ENCODE results near the gene NEDD4L. TPM values are rescaled to one million over a fixed set of nuclear protein-coding genes. Genes with fewer than 3 reads are reported as not detected.

Gene NEDD4L
- total and polyA plus RNA-seq, 7 donors, result 52.0 to 104 (median 57.4) TPM

DNA sequence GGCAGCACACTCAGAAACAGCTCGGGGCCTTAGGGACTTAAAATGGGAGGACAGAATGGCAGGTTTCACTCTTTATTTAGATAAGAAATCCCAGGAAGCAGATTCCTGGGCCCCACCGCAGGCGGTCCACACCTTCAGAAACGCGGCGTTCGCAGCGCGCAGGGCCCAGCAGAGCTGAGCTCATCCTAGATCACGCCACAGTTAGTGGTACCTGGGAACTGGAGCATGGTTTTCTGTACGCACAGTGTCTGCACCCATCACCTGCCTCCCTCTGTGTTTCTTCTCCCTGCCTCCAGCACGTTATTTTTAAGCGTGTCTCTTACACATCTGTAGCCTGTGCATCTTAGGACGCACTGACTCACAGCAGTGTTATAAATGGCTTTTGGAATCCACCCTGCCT lies 342.8 kb downstream of the NEDD4L start:
- H3K36me3 ChIP-seq, result peaks cover 0 to 69% (median 19%) of the 10 kb centered on the region in 4 donors
- H3K9me3 ChIP-seq, result no peaks in the 10 kb centered on the region
- no peaks in the 10 kb centered on the region for H3K27me3 ChIP-seq
- intact Hi-C loops (cut with DNase I), result no loop called here
- H3K4me1 ChIP-seq, result peaks cover 0 to 25% (median 19%) of the 10 kb centered on the region in 4 donors
- no peak overlapping the region for H3K27ac ChIP-seq
- TF ChIP-seq, protein P1, sequence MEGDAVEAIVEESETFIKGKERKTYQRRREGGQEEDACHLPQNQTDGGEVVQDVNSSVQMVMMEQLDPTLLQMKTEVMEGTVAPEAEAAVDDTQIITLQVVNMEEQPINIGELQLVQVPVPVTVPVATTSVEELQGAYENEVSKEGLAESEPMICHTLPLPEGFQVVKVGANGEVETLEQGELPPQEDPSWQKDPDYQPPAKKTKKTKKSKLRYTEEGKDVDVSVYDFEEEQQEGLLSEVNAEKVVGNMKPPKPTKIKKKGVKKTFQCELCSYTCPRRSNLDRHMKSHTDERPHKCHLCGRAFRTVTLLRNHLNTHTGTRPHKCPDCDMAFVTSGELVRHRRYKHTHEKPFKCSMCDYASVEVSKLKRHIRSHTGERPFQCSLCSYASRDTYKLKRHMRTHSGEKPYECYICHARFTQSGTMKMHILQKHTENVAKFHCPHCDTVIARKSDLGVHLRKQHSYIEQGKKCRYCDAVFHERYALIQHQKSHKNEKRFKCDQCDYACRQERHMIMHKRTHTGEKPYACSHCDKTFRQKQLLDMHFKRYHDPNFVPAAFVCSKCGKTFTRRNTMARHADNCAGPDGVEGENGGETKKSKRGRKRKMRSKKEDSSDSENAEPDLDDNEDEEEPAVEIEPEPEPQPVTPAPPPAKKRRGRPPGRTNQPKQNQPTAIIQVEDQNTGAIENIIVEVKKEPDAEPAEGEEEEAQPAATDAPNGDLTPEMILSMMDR (IDR thresholded peaks at IDR 0.05), result no peak
- TF ChIP-seq POLR2A (IDR thresholded peaks at IDR 0.05) (no peak), EP300 (IDR thresholded peaks at IDR 0.05) (no peak)
- H3K4me3 ChIP-seq, result no peak overlapping the region
- DNase-seq, result no peak
- 94 to 98% methylated on average over 14 of the region's 14 CpGs for WGBS, 2 donors

DNA sequence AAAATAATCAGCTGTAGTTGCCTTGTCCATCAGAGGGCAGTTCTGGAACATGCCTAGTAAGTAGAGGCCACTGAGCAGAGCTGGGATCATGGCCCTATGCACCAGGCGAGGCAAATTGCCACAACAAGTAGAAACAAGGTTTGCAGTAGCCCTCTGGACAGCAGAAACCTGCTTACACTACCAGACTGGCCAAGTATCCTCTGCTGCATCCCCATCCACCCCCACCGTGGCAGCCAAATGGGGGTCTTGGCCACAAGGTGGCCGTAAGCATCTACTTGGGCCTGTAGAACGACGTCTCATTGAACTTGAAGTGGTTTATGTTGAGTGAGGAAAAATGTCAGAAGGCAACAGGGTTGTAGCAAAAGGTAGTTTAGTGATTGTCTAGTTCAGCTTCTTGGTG lies 343.7 kb downstream of the NEDD4L start:
- 83 to 90% methylated on average over 5 of the region's 5 CpGs for WGBS, 2 donors
- peaks cover 0 to 34% (median 28%) of the 10 kb centered on the region in 4 donors for H3K4me1 ChIP-seq
- H3K9me3 ChIP-seq, result no peaks in the 10 kb centered on the region
- no peak overlapping the region for H3K4me3 ChIP-seq
- H3K27ac ChIP-seq, result no peak overlapping the region
- no peak for DNase-seq
- no peak for TF ChIP-seq POLR2A (IDR thresholded peaks at IDR 0.05)
- TF ChIP-seq POLR2AphosphoS5 (IDR thresholded peaks at IDR 0.05), result no peak
- TF ChIP-seq EP300 (IDR thresholded peaks at IDR 0.05), result no peak
- TF ChIP-seq, protein P1 (IDR thresholded peaks at IDR 0.05), result no peak
- peaks cover 0 to 67% (median 18%) of the 10 kb centered on the region in 4 donors for H3K36me3 ChIP-seq
- intact Hi-C loops (cut with DNase I), result no loop called here
- H3K27me3 ChIP-seq, result no peaks in the 10 kb centered on the region

DNA sequence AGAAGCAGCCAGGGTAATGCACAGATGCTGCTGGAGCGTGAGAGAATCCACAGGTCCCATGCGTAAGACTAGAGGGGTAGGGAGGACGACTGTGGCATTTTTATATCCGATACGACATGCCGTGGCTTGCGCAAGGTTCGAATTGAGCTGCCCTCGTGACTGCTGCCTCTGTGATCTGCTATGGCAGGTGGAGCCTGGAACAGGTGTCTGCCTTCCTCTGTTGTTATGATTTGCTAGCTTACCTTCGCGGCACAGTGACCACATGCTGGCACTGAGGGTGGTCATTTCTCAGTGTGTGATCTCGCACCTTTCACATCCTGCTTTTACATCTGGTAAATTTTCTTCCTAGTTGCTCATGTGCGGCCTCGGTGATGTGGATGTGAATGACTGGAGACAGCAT lies 344.7 kb downstream of the NEDD4L start:
- no peak for DNase-seq
- peaks cover 0 to 57% (median 15%) of the 10 kb centered on the region in 4 donors for H3K36me3 ChIP-seq
- H3K4me1 ChIP-seq, result peaks cover 0 to 44% (median 38%) of the 10 kb centered on the region in 4 donors
- no peaks in the 10 kb centered on the region for H3K27me3 ChIP-seq
- 88 to 94% methylated on average over 14 of the region's 14 CpGs for WGBS, 2 donors
- intact Hi-C loops (cut with DNase I), result no loop called here
- TF ChIP-seq, protein P1 (IDR thresholded peaks at IDR 0.05), result no peak
- TF ChIP-seq POLR2AphosphoS5 (IDR thresholded peaks at IDR 0.05), result no peak
- H3K9me3 ChIP-seq, result no peaks in the 10 kb centered on the region
- H3K27ac ChIP-seq, result peak overlapping the region in 2 of 4 donors; percentile 29 to 83
- H3K4me3 ChIP-seq, result no peak overlapping the region

DNA sequence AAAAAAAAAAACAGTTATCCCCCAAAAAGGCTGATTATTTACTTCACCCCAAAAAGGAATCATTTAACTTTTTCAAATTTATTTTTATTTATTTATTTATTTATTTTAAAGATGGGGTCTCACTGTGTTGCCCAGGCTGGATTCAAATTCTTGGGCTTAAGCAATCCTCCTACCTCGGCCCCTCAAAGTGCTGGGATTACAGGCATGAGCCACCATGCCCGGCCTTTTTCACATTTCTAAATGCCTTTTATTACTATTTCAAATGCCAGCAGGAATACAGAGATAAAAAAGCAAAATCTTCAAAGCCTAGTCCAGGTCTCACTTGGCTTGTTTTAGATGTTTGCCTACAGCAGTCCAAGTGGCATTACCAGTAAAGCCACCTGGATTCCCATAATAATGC lies 345.7 kb downstream of the NEDD4L start:
- no peaks in the 10 kb centered on the region for H3K27me3 ChIP-seq
- 92 to 94% methylated on average over 2 of the region's 2 CpGs for WGBS, 2 donors
- intact Hi-C loops (cut with DNase I), result loop anchor here (5.0 kb wide), 2 partner anchors 58 to 197 kb away; no protein-coding TSS in a partner anchor
- peaks cover 0 to 47% (median 13%) of the 10 kb centered on the region in 4 donors for H3K36me3 ChIP-seq
- no peaks in the 10 kb centered on the region for H3K9me3 ChIP-seq
- TF ChIP-seq POLR2AphosphoS5 (IDR thresholded peaks at IDR 0.05), result no peak
- DNase-seq, result no peak
- H3K27ac ChIP-seq, result peak overlapping the region in 3 of 4 donors; percentile 61 to 83 (median 79)
- peaks cover 0 to 53% (median 48%) of the 10 kb centered on the region in 4 donors for H3K4me1 ChIP-seq
- no peak overlapping the region for H3K4me3 ChIP-seq

DNA sequence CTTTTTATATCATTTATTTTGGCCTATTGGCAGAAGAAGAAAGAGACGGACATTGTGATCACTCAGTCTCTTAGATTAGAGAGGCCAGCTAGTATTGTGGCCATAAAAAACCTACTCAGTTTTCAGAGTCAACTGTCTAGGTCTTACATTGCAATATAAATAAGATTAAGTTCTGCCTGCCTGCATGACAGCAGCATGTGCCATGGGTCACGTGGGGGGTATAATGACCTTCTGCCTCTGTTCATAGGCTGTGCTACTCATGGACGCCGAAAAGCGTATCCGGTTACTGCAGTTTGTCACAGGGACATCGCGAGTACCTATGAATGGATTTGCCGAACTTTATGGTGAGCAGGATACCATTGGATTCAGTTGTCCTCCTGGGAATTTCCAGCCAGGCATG lies 346.4 kb downstream of the NEDD4L start:
- H3K27ac ChIP-seq, result peak overlapping the region in 3 of 4 donors; percentile 61 to 83 (median 79)
- H3K27me3 ChIP-seq, result no peaks in the 10 kb centered on the region
- peaks cover 0 to 47% (median 11%) of the 10 kb centered on the region in 4 donors for H3K36me3 ChIP-seq
- no peak overlapping the region for H3K4me3 ChIP-seq
- DNase-seq, result no peak
- H3K4me1 ChIP-seq, result peaks cover 0 to 57% (median 49%) of the 10 kb centered on the region in 4 donors
- H3K9me3 ChIP-seq, result no peaks in the 10 kb centered on the region
- WGBS, 2 donors, result 95 to 96% methylated on average over 9 of the region's 9 CpGs
- TF ChIP-seq, protein P1 (IDR thresholded peaks at IDR 0.05), result no peak
- TF ChIP-seq POLR2AphosphoS5 (IDR thresholded peaks at IDR 0.05), result no peak
- no peak for TF ChIP-seq POLR2A (IDR thresholded peaks at IDR 0.05)
- no peak for TF ChIP-seq EP300 (IDR thresholded peaks at IDR 0.05)
- intact Hi-C loops (cut with DNase I), result loop anchor here (5.0 kb wide), 2 partner anchors 57 to 198 kb away; no protein-coding TSS in a partner anchor

All from sigmoid colon (tissue), 7 donors.